Activated T-helper 1 cell treated with anti-CD3 and anti-CD28 coated beads, Interleukin-12 subunit alpha, Interleukin-12 subunit beta, Interleukin-2, Interleukin-4 antibody, amounts not matched to agents 30 ng/mL and 10 ng/mL and 1 ng/mL, durations not matched to agents 14 hours and 24 hours and 36 hours (primary cell): ENCODE data around the gene FITM1. TPM values are rescaled to one million over a fixed set of nuclear protein-coding genes. Genes with fewer than 3 reads are reported as not detected.

Experiments
- total RNA-seq: library from RNA; stranded (reverse); gene quantifications from 2 replicates; pipeline ENCODE4 v1.2.3, GENCODE V29; 2022

FITM1 gene
- total RNA-seq, 1 donor from 2014 or later, result 0.26 TPM

Other genes starting within 250 kb of the FITM1 start
- gene DHRS4, start 176.9 kb upstream of the FITM1 start, total RNA-seq, result 13.9 and 18.4 TPM in 2 replicates
- gene DHRS4L2, start 141.7 kb upstream of the FITM1 start, total RNA-seq, result 17.9 and 20.9 TPM in 2 replicates
- 3.0 and 3.4 TPM in 2 replicates for gene CARMIL3, start 78.7 kb upstream of the FITM1 start, total RNA-seq
- gene CPNE6, start 59.1 kb upstream of the FITM1 start, total RNA-seq, result not detected in 2 replicates
- 55.0 and 62.8 TPM in 2 replicates for gene PCK2, start 36.3 kb upstream of the FITM1 start, total RNA-seq
- gene DCAF11, start 15.9 kb upstream of the FITM1 start, total RNA-seq, result 69.9 and 71.6 TPM in 2 replicates
- 2.1 and 2.7 TPM in 2 replicates for gene NRL, start 15.7 kb upstream of the FITM1 start, total RNA-seq
- gene PSME1, start 5.5 kb downstream of the FITM1 start, total RNA-seq, result 291 and 295 TPM in 2 replicates
- gene EMC9, start 10.9 kb downstream of the FITM1 start, total RNA-seq, result 22.9 and 28.3 TPM in 2 replicates
- 575 and 588 TPM in 2 replicates for gene PSME2, start 16.0 kb downstream of the FITM1 start, total RNA-seq
- gene RNF31, start 16.8 kb downstream of the FITM1 start, total RNA-seq, result 115 and 129 TPM in 2 replicates
- gene IRF9, start 30.6 kb downstream of the FITM1 start, total RNA-seq, result 130 and 152 TPM in 2 replicates
- 27.8 and 28.9 TPM in 2 replicates for gene REC8, start 41.4 kb downstream of the FITM1 start, total RNA-seq
- 106 and 107 TPM in 2 replicates for gene IPO4, start 58.2 kb downstream of the FITM1 start, total RNA-seq
- 34.5 and 35.3 TPM in 2 replicates for gene TM9SF1, start 64.8 kb downstream of the FITM1 start, total RNA-seq
- 0.42 and 0.49 TPM in 2 replicates for gene TSSK4, start 75.0 kb downstream of the FITM1 start, total RNA-seq
- 86.5 and 95.8 TPM in 2 replicates for gene CHMP4A, start 82.8 kb downstream of the FITM1 start, total RNA-seq
- 11.6 and 12.9 TPM in 2 replicates for gene MDP1, start 85.4 kb downstream of the FITM1 start, total RNA-seq
- gene NEDD8, start 101.7 kb downstream of the FITM1 start, total RNA-seq, result 177 and 185 TPM in 2 replicates
- 40.8 and 41.4 TPM in 2 replicates for gene GMPR2, start 102.3 kb downstream of the FITM1 start, total RNA-seq
- 90.9 and 95.9 TPM in 2 replicates for gene TINF2, start 112.0 kb downstream of the FITM1 start, total RNA-seq
- 4.1 and 4.8 TPM in 2 replicates for gene TGM1, start 132.5 kb downstream of the FITM1 start, total RNA-seq
- 52.2 and 54.4 TPM in 2 replicates for gene RABGGTA, start 140.9 kb downstream of the FITM1 start, total RNA-seq
- gene DHRS1, start 169.1 kb downstream of the FITM1 start, total RNA-seq, result 7.5 TPM in 2 replicates
- 49.3 and 52.6 TPM in 2 replicates for gene NOP9, start 169.2 kb downstream of the FITM1 start, total RNA-seq
- 18.1 and 18.7 TPM in 2 replicates for gene CIDEB, start 177.3 kb downstream of the FITM1 start, total RNA-seq
- gene LTB4R2, start 179.5 kb downstream of the FITM1 start, total RNA-seq, result 8.9 and 10.3 TPM in 2 replicates
- 10.1 and 11.1 TPM in 2 replicates for gene LTB4R, start 180.8 kb downstream of the FITM1 start, total RNA-seq
- 0.93 and 1.5 TPM in 2 replicates for gene ADCY4, start 204.4 kb downstream of the FITM1 start, total RNA-seq
- 14.3 and 14.5 TPM in 2 replicates for gene RIPK3, start 209.3 kb downstream of the FITM1 start, total RNA-seq
- not detected in 2 replicates for gene NFATC4, start 237.5 kb downstream of the FITM1 start, total RNA-seq